ENCODE results near the gene DHDH. TPM values are rescaled to one million over a fixed set of nuclear protein-coding genes. Genes with fewer than 3 reads are reported as not detected.

Gene DHDH
- total RNA-seq, 5 donors from 2014 or later (not counting 1 experiment from before 2014, with no cell fraction given), result 0.93 to 1.7 (median 1.2) TPM

DNA sequence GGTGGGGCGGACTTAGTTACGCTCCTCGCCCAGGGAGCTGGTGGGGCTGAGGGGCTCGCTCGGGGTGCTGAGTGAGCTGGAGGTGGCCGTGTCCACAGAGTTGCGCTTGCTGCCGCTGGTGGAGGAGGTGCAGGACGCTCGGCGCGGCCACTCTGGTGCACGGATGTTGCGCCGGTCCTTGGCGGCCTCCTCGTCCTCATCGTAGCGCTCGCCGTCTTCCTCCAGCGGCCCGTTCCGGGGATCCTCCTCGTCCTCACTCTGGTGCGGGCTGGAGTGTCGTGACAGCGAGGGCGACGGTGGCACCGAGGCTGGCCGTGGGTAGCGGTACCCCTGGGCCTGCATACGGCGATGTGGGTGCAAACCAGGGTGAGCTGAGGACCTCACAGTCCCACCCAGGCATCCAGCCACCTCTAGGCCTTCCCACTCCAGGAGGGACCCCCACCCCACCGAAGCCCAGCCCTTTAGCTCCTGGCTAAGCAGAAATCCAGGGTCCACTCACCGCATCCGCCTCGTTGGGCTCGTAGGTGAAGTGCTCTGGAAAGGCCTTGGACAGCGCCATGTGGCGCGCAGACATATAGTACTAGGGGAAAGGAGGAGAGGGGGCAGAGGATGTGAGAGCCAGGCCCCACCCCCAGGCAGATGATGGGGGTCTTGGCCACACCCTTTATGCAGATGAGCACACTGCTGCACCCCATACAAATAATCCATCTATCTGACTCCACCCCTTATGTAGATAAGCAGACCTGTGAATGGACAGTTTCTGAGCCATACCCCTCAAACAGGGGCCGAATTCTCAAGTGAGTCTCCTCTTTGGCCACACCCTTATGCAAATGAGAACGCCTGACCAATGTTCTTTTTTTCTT lies 36.0 kb downstream of the DHDH start:
- H3K27me3 Mint-ChIP-seq, result no peaks in the 10 kb centered on the region
- Histone ChIP-seq H3K4me1 (ENCODE audit: control insufficient read depth in 1 of 2, extremely low read depth in 1 of 2, insufficient read depth in 2 of 2, low read length in 2 of 2) (peaks cover 8 to 26% of the 10 kb centered on the region in 2 experiments), H3K27ac (ENCODE audit: low read length) (no peak overlapping the region), H3K36me3 (ENCODE audit: control insufficient read depth in 2 of 2, extremely low read depth in 1 of 2, insufficient read depth in 1 of 2, low read length in 1 of 2) (peaks cover 16 to 61% of the 10 kb centered on the region in 2 donors), H3K9me3 (no peaks in the 10 kb centered on the region), H3K27me3 (replicated peaks in 1 of 2; ENCODE audit: control insufficient read depth in 2 of 2, extremely low read depth in 1 of 2, insufficient read depth in 2 of 2, low read length in 1 of 2) (no peaks in the 10 kb centered on the region), H3K4me3 (ENCODE audit: control insufficient read depth in 1 of 2, extremely low read depth in 1 of 2, low read length in 1 of 2) (no peak overlapping the region)
- H3K4me1 Mint-ChIP-seq, result peaks cover 30 to 41% (median 34%) of the 10 kb centered on the region in 3 donors
- peaks cover 29% of the 10 kb centered on the region for H3K36me3 Mint-ChIP-seq
- 96% methylated on average over 40 of the region's 45 CpGs for WGBS (ENCODE audit: insufficient coverage)
- no peak overlapping the region for H3K27ac Mint-ChIP-seq
- H3K9me3 Mint-ChIP-seq, result no peaks in the 10 kb centered on the region
- DNase-seq (no peak), ATAC-seq (replicated peaks in 1 of 4) (no peak)
- ChIA-PET CTCF (interaction anchor here in 1 of 2 donors (0.6 to 2.5 kb wide), 3 partner anchors 40 to 97 kb away, joined by 4 to 23 read pairs (median 5); partner anchors contain the start of genes NUCB1 and PPP1R15A), POLR2A (no interaction called here)
- no peak overlapping the region for H3K4me3 Mint-ChIP-seq

DNA sequence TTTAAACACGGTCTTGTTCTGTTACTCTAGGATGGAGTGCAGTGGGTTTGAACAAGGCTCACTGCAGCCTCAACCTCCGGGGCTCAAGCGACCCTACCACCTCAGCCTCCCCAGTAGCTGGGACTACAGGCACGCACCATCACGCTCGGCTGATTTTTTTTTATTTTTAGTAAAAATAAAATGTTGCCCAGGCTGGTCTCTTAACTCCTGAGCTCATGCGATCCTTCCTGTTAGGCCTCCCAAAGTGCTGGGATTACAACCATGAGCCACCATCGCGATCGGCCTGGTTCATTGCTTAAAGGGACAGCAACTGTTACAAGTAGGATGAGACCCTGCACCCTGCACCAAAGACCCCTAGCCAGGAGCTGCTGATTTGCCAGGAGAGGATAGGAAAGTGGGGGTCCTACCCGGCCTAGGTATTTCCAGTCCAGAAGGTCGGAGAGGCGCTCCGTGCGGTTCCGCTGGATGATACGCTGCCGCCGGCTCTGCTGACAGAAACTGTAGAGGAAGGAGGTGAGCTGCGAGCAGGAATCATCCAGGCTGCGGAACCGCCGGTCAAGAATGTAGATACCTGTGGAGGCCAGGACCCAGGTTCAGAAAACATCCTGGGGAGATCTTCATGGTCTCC lies 36.8 kb downstream of the DHDH start:
- Histone ChIP-seq H3K9me3 (no peaks in the 10 kb centered on the region), H3K27me3 (replicated peaks in 1 of 2; ENCODE audit: control insufficient read depth in 2 of 2, extremely low read depth in 1 of 2, insufficient read depth in 2 of 2, low read length in 1 of 2) (no peaks in the 10 kb centered on the region), H3K4me1 (ENCODE audit: control insufficient read depth in 1 of 2, extremely low read depth in 1 of 2, insufficient read depth in 2 of 2, low read length in 2 of 2) (peaks cover 6 to 22% of the 10 kb centered on the region in 2 experiments), H3K27ac (ENCODE audit: low read length) (no peak overlapping the region), H3K36me3 (ENCODE audit: control insufficient read depth in 2 of 2, extremely low read depth in 1 of 2, insufficient read depth in 1 of 2, low read length in 1 of 2) (peaks cover 16 to 62% of the 10 kb centered on the region in 2 donors), H3K4me3 (ENCODE audit: control insufficient read depth in 1 of 2, extremely low read depth in 1 of 2, low read length in 1 of 2) (no peak overlapping the region)
- ATAC-seq (replicated peaks in 1 of 4) (no peak), DNase-seq (no peak)
- CTCF ChIA-PET, result interaction anchor here (0.6 to 2.5 kb wide), 13 partner anchors 15 to 332 kb away, joined by 3 to 23 read pairs (median 5); partner anchors contain the start of genes GYS1 (in 2 of the 2), BAX (in 1 of the 2), DHDH (in 1 of the 2) and NUCB1 (in 1 of the 2)
- peaks cover 23 to 35% (median 30%) of the 10 kb centered on the region in 3 donors for H3K4me1 Mint-ChIP-seq
- peaks cover 29% of the 10 kb centered on the region for H3K36me3 Mint-ChIP-seq
- POLR2A ChIA-PET, result interaction anchor here in 1 of 2 donors (0.5 kb wide), 1 partner anchor 11 kb away, joined by 11 read pairs; no protein-coding TSS in a partner anchor
- no peak overlapping the region for H3K27ac Mint-ChIP-seq
- H3K4me3 Mint-ChIP-seq, result no peak overlapping the region
- WGBS (ENCODE audit: insufficient coverage), result 100% methylated on average over 15 of the region's 23 CpGs
- no peaks in the 10 kb centered on the region for H3K27me3 Mint-ChIP-seq
- H3K9me3 Mint-ChIP-seq, result no peaks in the 10 kb centered on the region

DNA sequence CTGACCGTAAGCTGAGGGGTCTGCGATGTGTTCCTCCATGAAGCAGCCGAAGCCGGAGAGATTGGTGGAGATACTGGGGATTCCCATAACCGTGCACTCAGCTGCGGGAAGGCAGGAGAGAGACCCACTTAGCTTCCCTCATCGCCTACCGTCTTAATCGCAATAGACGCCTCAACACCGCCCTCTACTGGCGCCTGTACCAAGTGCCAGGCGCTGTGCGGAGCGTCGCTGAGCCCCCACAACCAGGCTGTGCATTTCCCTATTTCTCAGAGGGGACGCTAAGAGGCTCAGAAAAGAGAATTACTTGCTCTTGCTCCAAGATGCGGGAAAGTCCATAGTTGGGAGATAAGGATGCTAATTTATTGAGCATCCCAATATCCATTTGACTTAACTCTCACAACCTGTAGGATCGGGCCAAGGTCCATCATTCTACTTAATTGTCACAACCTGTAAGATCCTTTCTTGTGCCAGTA lies 37.5 kb downstream of the DHDH start:
- Histone ChIP-seq H3K4me3 (ENCODE audit: control insufficient read depth in 1 of 2, extremely low read depth in 1 of 2, low read length in 1 of 2) (no peak overlapping the region), H3K9me3 (no peaks in the 10 kb centered on the region), H3K27ac (ENCODE audit: low read length) (no peak overlapping the region), H3K27me3 (replicated peaks in 1 of 2; ENCODE audit: control insufficient read depth in 2 of 2, extremely low read depth in 1 of 2, insufficient read depth in 2 of 2, low read length in 1 of 2) (no peaks in the 10 kb centered on the region), H3K36me3 (ENCODE audit: control insufficient read depth in 2 of 2, extremely low read depth in 1 of 2, insufficient read depth in 1 of 2, low read length in 1 of 2) (peaks cover 16 to 63% of the 10 kb centered on the region in 2 donors), H3K4me1 (ENCODE audit: control insufficient read depth in 1 of 2, extremely low read depth in 1 of 2, insufficient read depth in 2 of 2, low read length in 2 of 2) (peaks cover 5 to 20% of the 10 kb centered on the region in 2 experiments)
- ATAC-seq (replicated peaks in 1 of 4) (peak; percentile 80 to 84 (median 82)), DNase-seq (peak; percentile 51 to 92 (median 76))
- Mint-ChIP-seq H3K4me1 (peaks cover 15 to 28% (median 24%) of the 10 kb centered on the region in 3 donors), H3K4me3 (no peak overlapping the region), H3K27ac (no peak overlapping the region), H3K9me3 (no peaks in the 10 kb centered on the region), H3K36me3 (peaks cover 25% of the 10 kb centered on the region), H3K27me3 (no peaks in the 10 kb centered on the region)
- CTCF ChIA-PET, result interaction anchor here (0.5 to 2.5 kb wide), 12 partner anchors 16 to 706 kb away, joined by 3 to 23 read pairs (median 4); partner anchors contain the start of genes GYS1 (in 2 of the 2), BAX (in 1 of the 2), DHDH (in 1 of the 2) and NUCB1 (in 1 of the 2)
- POLR2A ChIA-PET, result no interaction called here
- WGBS (ENCODE audit: insufficient coverage), result 10% methylated on average over 10 of the region's 19 CpGs

DNA sequence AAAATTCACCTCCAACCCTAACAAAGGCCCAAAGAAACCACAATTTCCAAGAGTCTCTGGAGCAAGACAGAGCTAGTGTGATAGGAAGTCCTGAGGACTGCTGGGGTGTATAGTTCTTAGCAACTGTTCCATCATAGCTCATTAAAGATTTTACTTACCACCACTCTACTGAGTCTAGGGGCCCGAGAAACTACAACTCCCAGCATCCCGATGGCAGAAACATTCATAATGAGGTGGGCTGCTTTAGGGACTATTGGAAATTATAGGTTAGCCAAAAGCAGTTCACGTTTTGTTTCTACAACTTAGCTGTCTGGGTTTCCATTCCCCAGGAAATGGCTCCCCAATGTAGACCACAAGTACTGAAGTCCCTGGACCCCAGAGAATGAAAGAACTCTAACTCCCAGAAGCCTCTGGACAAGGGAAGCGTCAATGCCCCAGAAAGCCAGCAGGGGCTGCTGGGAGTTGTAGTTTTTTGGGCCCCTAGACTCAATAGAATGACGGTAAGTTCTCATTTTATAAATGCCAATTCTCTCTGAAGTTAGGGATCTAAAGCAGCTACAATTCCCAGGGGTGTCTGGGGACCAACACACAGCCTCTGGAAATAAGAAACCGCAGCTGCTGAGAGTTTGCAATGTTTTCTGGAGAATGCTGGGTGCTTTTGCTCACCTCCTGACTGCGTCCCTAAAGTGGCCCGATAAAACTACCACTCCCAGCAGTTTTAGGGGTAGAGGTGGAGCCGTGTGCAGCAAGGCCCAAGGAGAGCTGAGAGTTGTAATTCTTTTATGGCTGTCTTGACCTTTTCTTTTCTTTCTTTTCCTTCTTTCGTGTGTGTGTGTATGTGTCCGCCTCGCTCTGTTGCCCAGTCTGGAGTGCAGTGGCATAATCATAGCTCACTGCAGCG lies 42.7 kb downstream of the DHDH start:
- no peak overlapping the region for H3K4me3 Mint-ChIP-seq
- no peak overlapping the region for H3K4me3 ChIP-seq (ENCODE audit: control insufficient read depth in 1 of 2, extremely low read depth in 1 of 2, low read length in 1 of 2)
- H3K27me3 Mint-ChIP-seq, result no peaks in the 10 kb centered on the region
- H3K9me3 Mint-ChIP-seq, result no peaks in the 10 kb centered on the region
- no peaks in the 10 kb centered on the region for H3K9me3 ChIP-seq
- no peak overlapping the region for H3K27ac ChIP-seq (ENCODE audit: low read length)
- 100% methylated on average over 1 of the region's 13 CpGs for WGBS (ENCODE audit: insufficient coverage)
- peaks cover 4 to 31% of the 10 kb centered on the region in 2 donors for H3K36me3 ChIP-seq (ENCODE audit: control insufficient read depth in 2 of 2, extremely low read depth in 1 of 2, insufficient read depth in 1 of 2, low read length in 1 of 2)
- no peaks in the 10 kb centered on the region for H3K4me1 ChIP-seq (ENCODE audit: control insufficient read depth in 1 of 2, extremely low read depth in 1 of 2, insufficient read depth in 2 of 2, low read length in 2 of 2)
- H3K27me3 ChIP-seq (replicated peaks in 1 of 2; ENCODE audit: control insufficient read depth in 2 of 2, extremely low read depth in 1 of 2, insufficient read depth in 2 of 2, low read length in 1 of 2), result no peaks in the 10 kb centered on the region
- ATAC-seq (replicated peaks in 1 of 4) (peak; percentile 65 to 83 (median 76)), DNase-seq (peak in 22 of 35 experiments; percentile 24 to 53 (median 42))
- ChIA-PET POLR2A (interaction anchor here (0.6 to 1.0 kb wide), 5 partner anchors 96 to 167 kb away, joined by 3 to 12 read pairs (median 7); no protein-coding TSS in a partner anchor), CTCF (interaction anchor here (0.6 to 1.2 kb wide), 4 partner anchors 8 to 17 kb away, joined by 4 to 10 read pairs (median 6); partner anchors contain the start of genes GYS1 (in 1 of the 2) and RUVBL2 (in 1 of the 2))
- no peak overlapping the region for H3K27ac Mint-ChIP-seq
- H3K4me1 Mint-ChIP-seq, result peaks cover under 1% of the 10 kb centered on the region in 3 donors
- H3K36me3 Mint-ChIP-seq, result peaks cover 22% of the 10 kb centered on the region

DNA sequence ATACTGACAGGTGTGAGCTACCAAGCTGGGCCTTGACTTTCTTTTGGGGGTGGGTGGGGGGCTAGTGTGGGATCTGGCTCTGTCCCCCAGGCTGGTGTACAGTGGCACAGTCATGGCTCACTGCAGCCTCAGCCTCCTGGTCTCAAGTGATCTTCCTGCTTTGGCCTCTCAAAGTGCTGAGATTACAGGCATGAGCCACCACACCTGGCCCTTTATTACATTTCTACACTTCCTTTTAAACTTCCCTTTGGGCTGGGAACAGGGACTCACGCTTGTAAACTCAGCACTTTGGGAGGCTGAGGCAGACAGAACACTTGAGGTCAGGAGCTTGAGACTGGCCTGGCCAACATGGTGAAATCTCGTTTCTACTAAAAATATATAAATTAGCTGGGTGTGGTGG lies 43.6 kb downstream of the DHDH start:
- Histone ChIP-seq H3K27ac (ENCODE audit: low read length) (no peak overlapping the region), H3K9me3 (no peaks in the 10 kb centered on the region), H3K36me3 (ENCODE audit: control insufficient read depth in 2 of 2, extremely low read depth in 1 of 2, insufficient read depth in 1 of 2, low read length in 1 of 2) (peaks cover 4 to 35% of the 10 kb centered on the region in 2 donors), H3K4me1 (ENCODE audit: control insufficient read depth in 1 of 2, extremely low read depth in 1 of 2, insufficient read depth in 2 of 2, low read length in 2 of 2) (no peaks in the 10 kb centered on the region), H3K4me3 (ENCODE audit: control insufficient read depth in 1 of 2, extremely low read depth in 1 of 2, low read length in 1 of 2) (no peak overlapping the region), H3K27me3 (replicated peaks in 1 of 2; ENCODE audit: control insufficient read depth in 2 of 2, extremely low read depth in 1 of 2, insufficient read depth in 2 of 2, low read length in 1 of 2) (no peaks in the 10 kb centered on the region)
- no peaks in the 10 kb centered on the region for H3K4me1 Mint-ChIP-seq
- DNase-seq (no peak), ATAC-seq (replicated peaks in 1 of 4) (no peak)
- 100% methylated on average over 1 of the region's 2 CpGs for WGBS (ENCODE audit: insufficient coverage)
- no peaks in the 10 kb centered on the region for H3K27me3 Mint-ChIP-seq
- peaks cover 24% of the 10 kb centered on the region for H3K36me3 Mint-ChIP-seq
- no peak overlapping the region for H3K27ac Mint-ChIP-seq
- ChIA-PET POLR2A (interaction anchor here in 1 of 2 donors (0.6 kb wide), 1 partner anchor 312 kb away, joined by 3 read pairs; no protein-coding TSS in a partner anchor), CTCF (interaction anchor here in 1 of 2 donors (1.2 kb wide), 1 partner anchor 16 kb away, joined by 4 read pairs; the partner anchor contains the start of genes GYS1 and RUVBL2)
- no peak overlapping the region for H3K4me3 Mint-ChIP-seq
- no peaks in the 10 kb centered on the region for H3K9me3 Mint-ChIP-seq
